ENCODE data around the gene SPHK2.

DNA sequence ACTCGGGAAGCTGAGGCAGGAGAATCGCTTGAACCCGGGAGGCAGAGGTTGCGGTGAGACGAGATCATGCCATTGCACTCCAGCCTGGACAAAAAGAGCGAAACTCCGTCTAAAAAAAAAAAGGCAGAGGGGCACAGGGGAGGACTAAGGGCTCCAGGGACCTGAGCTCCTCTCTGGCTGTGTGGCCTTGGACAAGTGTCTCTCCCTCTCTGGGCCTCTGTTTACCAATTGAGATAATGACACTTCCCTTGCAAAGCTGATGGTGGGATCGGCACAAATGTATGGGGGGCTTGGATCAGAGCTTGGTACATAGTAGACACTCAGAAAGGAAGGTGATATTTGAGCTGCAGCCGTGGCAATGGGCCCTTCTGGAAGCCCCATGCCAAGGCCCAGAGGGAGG, 24.1 kb upstream of the SPHK2 start:
- TF ChIP-seq GATA2 (IDR thresholded peaks at IDR 0.05; ENCODE audit: low read depth, low read length) (no peak), GATA3 (IDR thresholded peaks at IDR 0.05; ENCODE audit: low read depth, low read length) (no peak)
